ENCODE results near the gene PNPLA6.

Gene PNPLA6

DNA sequence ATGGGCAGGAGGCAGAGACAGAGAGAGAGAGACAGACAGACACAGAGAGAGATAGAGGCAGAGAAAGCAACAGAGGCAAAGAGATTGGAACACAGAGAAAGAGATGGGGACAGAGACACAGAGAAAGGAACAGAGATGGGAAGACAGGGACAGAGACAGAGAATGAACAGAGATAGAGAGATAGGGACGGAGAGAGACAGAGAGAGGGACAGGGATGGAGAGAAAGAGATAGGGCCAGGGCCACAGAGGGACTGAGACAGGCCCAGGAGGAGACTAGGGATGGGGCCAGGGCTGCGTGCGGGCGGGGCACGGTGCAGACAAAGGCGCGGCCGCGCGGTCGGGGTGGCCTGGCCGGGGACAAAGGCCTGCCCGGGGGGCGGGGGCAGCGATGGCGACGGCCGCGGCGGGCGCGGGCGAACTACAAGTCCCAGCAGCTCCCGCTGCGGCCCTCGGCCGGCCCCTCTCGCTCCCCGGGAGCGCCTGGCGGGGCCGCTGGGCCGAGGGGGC lies 19.8 kb upstream of the PNPLA6 start, which contains the start of gene ZNF358:
TSS of gene ZNF358 (plus strand) at position 459 of the 507 bp plus-strand sequence. CDS start 3,140 bp downstream, outside the sequence.
- no peak for DNase-seq (ENCODE audit: low read depth, low spot score)

DNA sequence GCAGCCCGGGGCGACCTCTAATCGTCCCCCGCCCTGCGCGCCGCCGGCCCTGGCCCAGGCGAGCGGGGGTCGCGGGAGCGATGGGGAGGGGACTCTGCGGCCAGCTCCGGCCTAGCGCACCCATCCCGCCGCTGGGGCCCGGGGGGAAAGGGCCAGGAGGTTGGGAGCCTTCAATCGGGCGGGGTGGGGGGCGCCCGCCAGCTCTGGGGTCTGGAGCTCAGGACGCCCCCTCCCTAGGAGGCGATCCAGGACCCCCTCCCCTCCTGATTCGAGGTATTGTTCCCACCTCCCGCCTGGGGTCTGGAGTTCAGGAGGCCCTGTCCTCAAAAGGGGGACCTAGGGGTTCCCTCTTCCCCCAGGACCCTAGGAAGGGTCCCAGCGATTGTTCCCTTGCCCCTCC lies 19.2 kb upstream of the PNPLA6 start:
- DNase-seq (ENCODE audit: low read depth, low spot score) = no peak

DNA sequence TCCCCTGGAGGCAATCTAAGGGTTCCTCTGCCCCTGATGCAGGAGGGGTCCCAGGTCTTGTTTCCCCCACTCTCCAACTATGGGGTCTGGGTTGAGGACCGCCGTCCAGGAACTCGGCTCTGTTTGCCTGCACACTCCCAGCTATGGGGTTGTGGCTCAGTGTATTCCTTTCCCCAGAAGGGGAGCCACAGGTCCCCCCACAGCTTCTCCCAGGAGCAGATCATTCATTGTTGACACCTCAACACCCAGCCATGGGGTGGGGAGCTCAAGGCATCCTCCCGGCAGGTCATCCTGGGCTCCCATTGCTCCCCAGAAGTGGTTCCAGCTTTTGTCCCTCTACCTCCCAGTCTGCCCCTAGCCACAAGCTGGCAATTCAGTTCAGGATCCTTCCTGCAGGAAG lies 18.6 kb upstream of the PNPLA6 start:
- no peak for DNase-seq (ENCODE audit: low read depth, low spot score)

DNA sequence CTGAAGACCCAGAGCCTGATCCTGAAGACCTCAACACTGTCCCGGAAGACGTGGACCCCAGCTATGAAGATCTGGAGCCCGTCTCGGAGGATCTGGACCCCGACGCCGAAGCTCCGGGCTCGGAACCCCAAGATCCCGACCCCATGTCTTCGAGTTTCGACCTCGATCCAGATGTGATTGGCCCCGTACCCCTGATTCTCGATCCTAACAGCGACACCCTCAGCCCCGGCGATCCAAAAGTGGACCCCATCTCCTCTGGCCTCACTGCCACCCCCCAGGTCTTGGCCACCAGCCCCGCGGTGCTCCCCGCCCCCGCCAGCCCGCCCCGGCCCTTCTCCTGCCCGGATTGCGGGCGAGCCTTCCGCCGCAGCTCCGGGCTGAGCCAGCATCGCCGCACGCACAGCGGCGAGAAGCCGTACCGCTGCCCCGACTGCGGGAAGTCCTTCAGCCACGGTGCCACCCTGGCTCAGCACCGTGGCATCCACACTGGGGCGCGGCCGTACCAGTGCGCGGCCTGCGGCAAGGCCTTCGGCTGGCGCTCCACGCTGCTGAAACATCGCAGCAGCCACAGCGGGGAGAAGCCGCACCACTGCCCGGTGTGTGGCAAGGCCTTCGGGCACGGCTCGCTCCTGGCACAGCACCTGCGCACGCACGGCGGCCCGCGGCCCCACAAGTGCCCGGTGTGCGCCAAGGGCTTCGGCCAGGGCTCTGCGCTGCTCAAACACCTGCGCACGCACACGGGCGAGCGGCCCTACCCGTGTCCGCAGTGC lies 16.0 kb upstream of the PNPLA6 start:
- DNase-seq (ENCODE audit: low read depth, low spot score) = no peak

DNA sequence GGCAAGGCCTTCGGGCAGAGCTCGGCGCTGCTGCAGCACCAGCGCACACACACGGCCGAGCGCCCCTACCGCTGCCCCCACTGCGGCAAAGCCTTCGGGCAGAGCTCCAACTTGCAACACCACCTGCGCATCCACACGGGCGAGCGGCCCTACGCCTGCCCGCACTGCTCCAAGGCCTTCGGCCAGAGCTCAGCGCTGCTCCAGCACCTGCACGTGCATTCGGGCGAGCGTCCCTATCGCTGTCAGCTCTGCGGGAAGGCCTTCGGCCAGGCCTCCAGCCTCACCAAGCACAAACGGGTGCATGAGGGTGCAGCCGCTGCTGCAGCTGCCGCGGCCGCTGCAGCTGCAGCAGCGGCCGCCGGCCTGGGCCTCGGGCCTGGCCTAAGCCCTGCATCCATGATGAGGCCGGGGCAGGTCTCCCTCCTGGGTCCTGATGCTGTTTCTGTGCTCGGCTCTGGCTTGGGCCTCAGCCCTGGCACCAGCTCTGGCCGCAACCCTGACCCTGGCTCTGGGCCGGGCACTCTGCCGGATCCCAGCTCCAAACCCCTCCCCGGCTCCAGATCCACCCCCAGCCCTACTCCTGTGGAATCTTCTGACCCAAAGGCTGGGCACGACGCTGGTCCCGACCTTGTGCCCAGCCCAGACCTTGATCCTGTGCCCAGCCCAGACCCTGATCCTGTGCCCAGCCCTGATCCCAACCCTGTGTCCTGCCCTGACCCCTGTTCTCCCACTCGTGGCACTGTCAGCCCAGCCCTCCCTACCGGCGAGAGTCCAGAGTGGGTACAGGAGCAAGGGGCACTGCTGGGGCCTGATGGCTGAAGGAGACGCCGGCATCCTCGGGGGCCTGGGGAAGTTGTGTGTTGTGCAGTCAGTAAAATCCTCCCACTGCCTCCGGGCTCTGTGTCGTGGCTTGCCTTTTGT lies 15.1 kb upstream of the PNPLA6 start:
- no peak for DNase-seq (ENCODE audit: low read depth, low spot score)

DNA sequence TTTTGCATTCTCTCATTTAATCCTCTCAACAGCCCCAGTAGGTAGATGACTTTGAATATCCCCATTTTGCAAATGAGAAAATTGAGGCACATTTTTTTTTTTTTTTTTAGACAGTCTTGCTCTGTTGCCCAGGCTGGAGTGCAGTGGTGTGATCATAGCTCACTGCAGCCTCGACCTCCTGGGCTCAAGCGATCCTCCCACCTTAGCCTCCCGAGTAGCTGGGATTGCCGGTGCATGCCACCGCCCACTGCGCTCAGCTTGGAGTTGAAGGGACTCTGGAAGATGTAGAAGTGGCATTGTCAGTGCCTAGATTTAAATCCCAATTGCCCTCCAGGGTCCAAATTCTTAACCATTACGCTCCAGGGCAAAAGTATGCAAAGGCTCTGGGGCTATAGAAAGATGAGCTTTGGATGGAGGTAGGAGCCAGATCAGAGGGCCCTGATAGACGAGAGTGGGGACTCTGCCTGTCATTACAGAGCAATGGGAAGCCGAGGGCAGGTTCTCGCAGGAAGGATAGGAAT lies 13.9 kb upstream of the PNPLA6 start:
- no peak for DNase-seq (ENCODE audit: low read depth, low spot score)

DNA sequence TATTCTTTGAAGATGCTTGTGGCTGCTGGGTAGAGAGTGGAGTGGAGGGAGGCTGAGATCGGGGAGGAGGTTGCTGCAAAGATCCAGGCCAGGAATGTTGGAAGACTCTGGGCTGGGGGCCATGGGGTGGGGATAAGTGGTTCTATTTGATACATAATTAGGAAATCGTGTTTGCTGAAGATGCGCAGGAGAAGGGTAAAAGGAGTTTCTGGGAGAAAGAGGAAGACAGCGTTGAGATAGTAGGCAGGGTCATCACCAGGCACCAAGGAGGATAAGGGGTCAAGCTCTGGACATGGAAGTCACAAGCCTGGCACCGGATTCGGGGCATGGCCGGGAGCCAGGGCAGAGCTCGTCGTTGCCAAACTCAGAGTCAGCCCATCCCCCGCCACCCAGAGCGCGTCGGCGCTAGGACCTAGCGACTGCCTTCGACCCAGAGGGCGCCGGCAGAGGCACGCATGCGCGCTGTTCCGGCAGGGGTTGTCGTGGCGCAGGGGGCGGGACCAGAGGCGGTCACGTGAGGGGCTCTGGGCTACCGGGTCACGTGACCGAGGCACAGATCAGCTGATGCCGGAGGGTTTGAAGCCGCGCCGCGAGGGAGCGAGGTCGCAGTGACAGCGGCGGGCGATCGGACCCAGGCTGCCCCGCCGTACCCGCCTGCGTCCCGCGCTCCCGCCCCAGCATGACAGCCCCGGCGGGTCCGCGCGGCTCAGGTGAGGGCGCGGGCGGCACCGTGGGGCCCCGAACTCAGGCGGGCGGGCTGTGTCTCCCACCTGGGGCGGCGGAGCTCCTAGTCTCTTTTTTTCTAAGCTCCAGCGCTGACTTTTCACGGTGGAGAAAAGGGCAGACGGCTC lies 13.2 kb upstream of the PNPLA6 start, which contains the start of gene MCOLN1:
TSS of gene MCOLN1 (plus strand) at position 553 of the 851 bp plus-strand sequence. CDS start at position 680, 127 bp downstream.
- DNase-seq (ENCODE audit: low read depth, low spot score) = peak; percentile 92

DNA sequence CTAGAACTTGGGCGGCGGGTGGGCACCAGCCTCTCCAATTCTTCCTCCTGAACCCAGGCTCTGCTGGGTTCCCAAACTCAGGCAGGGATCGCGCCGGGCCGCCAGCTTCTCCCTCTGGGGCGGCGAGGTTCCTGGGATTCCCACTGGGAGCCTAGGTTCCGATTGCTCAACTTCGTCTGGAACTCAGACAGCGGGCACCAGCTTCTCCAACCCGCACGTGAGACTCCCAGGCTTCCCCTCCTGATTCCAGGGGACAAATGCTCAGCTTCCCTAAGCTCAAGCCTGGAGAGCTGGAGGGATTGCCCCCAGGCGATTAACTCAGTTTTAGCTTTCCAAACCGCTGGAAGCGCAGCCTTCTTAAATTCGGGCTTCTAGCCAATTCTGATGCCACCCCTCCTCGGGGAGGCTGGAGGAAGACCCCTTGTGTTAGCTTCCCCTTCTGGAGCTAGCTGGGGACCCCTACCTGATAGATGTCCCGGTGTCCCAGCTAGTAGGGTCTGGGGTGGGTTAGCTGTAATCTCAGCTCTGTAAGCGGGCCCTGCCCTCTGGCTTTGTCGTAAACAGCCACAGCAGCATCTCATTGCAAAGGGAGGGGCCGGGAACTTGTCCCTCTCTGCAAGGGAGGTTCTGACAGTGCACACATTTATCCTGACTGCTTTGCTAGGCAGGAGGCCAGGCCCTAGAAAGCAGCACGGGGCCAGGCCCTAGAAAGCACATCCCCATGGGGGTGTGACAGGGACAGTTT lies 12.4 kb upstream of the PNPLA6 start:
- DNase-seq (ENCODE audit: low read depth, low spot score) = no peak

DNA sequence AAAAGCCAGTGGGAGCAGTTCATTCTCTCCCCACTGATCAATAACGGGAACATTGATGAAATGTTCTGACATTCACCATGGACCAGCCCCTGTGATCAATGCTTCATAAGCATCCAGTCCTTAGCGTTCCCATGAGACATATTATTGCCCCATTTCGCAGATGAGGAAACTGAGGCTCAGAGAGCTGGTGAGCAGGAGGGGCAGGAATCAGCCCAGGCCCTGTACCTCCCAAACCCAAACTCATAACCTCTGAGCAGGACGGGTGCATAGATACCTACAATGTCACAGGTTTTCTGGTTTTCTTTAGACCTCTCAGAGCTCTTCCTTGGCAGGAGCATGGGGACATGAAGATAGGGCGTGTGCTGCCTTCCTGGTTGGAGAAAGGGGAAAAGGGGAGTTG lies 11.0 kb upstream of the PNPLA6 start:
- no peak for DNase-seq (ENCODE audit: low read depth, low spot score)

DNA sequence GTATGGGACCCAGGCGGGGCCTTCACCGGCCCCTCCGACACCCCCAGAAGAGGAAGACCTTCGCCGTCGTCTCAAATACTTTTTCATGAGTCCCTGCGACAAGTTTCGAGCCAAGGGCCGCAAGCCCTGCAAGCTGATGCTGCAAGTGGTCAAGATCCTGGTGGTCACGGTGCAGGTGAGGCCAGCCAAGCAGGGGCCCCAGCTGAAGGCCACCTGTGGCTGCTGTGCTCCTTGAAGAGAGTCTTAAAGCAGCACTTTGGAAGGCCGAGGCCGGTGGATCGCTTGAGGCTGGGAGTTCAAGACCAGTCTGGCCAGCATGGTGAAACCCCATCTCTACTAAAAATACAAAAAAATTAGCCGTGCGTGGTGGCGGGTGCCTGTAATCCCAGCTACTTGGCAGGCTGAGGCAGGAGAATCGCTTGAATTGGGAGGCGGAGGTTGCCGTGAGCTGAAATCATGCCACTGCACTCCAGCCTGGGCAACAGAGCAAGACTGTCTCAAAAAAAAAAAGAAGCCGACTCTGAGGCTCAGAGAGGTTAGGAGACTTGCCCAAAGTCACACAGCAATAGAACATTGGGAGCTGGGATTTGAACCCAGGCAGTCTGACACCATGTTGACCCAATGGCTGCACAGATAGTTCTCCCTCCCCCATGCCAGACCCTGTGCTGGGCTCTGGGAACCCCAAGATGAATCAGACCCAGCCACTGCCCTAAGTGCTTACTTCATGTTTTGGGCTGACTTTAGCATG lies 10.4 kb upstream of the PNPLA6 start:
- DNase-seq (ENCODE audit: low read depth, low spot score) = no peak

DNA sequence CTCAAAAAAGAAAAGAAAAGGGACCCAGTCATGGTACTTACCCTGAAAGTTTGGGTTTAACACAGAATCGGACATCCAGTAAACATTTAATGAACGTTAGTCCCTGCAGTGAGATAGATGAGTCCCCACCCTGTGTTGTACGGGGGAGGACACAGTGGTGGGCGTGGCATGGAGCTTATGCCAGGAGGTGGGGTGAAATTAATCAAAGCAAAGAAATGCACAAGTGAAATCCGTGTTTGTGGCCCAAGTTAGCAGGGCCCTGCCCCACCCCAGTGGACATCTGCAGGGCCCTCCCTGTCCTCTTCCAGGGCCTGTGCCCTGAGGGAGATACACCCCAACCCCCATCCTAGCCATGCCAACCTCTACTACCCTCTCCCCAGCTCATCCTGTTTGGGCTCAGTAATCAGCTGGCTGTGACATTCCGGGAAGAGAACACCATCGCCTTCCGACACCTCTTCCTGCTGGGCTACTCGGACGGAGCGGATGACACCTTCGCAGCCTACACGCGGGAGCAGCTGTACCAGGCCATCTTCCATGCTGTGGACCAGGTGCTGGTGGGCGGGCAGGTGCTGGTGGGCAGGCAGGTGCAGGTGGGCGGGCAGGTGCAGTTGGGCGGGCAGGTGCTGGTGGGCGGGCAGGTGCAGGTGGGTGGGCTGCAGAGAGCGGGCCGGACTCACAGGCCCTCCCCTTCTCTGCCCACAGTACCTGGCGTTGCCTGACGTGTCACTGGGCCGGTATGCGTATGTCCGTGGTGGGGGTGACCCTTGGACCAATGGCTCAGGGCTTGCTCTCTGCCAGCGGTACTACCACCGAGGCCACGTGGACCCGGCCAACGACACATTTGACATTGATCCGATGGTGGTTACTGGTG lies 9.2 kb upstream of the PNPLA6 start:
- DNase-seq (ENCODE audit: low read depth, low spot score) = no peak

DNA sequence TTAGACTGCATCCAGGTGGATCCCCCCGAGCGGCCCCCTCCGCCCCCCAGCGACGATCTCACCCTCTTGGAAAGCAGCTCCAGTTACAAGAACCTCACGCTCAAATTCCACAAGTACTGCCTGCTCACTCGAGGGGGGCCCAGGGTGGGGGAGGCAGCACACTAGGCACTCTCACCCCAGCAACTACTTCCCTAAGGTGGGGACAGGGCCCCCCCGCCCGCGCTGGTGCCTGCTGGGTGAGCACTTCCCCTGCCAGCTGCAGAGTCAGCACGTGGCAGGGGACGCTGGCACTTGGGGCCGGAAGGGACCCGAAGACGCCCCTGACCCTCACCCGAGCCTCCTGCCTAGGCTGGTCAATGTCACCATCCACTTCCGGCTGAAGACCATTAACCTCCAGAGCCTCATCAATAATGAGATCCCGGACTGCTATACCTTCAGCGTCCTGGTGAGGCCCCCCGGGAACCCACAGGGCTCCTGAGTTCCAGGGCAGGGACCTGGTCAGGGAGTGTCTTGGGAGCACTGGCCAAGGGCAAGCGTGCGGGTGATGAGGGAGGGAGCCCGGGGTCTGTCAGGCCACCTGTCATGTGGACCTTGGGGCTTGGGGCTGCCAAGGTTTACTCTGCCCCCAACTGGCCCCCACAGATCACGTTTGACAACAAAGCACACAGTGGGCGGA lies 7.9 kb upstream of the PNPLA6 start:
- no peak for DNase-seq (ENCODE audit: low read depth, low spot score)

DNA sequence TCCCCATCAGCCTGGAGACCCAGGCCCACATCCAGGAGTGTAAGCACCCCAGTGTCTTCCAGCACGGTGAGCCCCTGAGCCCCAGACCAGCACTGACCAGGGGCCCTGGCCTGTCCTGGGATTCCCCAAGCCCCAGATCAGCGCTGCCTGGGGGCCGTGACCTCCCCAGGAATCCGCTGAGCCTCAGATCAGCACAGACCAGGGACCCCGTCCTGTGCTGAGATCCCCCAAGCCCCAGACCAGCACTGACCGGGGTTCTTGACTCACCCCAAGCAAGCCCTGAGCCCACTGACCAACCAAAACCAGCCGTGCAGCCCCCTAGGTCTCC lies 7.4 kb upstream of the PNPLA6 start:
- no peak for DNase-seq (ENCODE audit: low read depth, low spot score)

DNA sequence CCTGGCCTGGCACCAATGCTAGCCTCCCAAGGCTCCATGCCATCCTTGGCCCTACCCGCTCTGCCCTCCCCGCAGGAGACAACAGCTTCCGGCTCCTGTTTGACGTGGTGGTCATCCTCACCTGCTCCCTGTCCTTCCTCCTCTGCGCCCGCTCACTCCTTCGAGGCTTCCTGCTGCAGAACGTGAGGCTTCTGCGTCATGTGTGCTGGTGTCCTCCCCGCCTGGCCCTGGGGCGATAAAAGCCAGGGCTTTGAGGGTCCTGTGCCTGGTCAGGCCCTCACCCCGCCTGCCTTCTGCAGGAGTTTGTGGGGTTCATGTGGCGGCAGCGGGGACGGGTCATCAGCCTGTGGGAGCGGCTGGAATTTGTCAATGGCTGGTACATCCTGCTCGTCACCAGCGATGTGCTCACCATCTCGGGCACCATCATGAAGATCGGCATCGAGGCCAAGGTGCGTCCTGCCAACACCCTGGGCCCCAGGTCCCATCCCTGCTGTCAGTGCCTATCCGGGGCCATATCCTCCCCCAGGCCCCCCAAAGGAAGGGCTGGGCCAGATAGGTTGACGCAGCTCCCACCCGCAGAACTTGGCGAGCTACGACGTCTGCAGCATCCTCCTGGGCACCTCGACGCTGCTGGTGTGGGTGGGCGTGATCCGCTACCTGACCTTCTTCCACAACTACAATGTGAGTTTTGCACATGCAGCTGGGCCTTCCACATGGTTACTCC lies 6.8 kb upstream of the PNPLA6 start:
- DNase-seq (ENCODE audit: low read depth, low spot score) = no peak

DNA sequence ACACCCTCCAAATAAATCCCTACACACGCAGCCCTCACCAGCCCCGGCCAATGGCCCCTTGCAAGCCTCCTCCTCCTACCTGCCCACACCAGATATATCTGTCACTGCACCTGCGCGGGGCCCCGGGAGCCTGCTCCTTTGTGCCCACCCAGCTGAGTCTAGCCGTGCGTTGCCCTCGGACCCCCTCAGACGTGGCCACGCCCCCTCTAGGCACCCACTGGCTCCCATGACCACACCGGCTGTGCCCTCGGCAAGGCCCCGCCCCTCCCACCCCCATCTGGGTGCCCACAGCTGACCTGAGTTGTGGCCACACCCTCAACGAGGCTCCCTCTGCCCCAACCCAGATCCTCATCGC lies 6.3 kb upstream of the PNPLA6 start:
- no peak for DNase-seq (ENCODE audit: low read depth, low spot score)

DNA sequence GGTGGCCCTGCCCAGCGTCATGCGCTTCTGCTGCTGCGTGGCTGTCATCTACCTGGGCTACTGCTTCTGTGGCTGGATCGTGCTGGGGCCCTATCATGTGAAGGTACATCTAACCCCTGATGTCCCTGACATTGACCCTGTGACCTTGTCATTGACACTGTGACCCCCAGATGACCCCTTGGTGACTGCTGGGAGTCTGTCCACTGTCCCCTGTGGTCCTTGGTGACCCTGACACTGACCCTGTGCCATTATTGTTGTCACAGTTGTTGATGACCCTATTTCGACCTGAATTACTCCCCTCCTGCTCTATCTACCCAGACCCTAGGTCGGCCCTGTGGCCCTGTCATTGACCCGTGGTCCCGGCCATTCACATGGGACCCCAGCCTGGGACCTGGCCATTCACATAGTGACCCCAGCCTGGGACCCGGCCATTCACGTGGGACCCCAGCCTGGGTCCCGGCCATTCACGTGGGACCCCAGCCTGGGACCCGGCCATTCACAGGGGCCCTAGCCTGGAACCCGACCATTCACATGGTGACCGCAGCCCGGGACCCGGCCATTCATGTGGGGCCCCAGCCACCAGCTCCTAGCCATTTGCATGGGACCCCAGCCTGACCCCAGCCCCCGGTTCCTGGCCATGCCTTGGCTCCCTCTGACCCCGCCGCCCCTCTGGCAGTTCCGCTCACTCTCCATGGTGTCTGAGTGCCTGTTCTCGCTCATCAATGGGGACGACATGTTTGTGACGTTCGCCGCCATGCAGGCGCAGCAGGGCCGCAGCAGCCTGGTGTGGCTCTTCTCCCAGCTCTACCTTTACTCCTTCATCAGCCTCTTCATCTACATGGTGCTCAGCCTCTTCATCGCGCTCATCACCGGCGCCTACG lies 5.7 kb upstream of the PNPLA6 start:
- no peak for DNase-seq (ENCODE audit: low read depth, low spot score)
